Measurements from ENCODE around the gene POLR2L.
A peak's percentile ranks its signal among the peaks of the same experiment; 100 is the strongest.

Gene POLR2L

GRCh38 chr11:810040-810567, 32.2 kb downstream of the POLR2L start:
- DNase-seq (ENCODE audit: low read depth) = no peak

GRCh38 chr11:809287-810039, 32.9 kb downstream of the POLR2L start, which contains the start of gene RPLP2:
Gene RPLP2, plus strand, starts transcription at chr11:809967. Its CDS starts 268 bp downstream, at chr11:810235.
- DNase-seq (ENCODE audit: low read depth) = peak; percentile 96

GRCh38 chr11:808427-809286, 33.7 kb downstream of the POLR2L start:
- no peak for DNase-seq (ENCODE audit: low read depth)

GRCh38 chr11:804599-804964, 37.7 kb downstream of the POLR2L start:
- no peak for DNase-seq (ENCODE audit: low read depth)

DNA sequence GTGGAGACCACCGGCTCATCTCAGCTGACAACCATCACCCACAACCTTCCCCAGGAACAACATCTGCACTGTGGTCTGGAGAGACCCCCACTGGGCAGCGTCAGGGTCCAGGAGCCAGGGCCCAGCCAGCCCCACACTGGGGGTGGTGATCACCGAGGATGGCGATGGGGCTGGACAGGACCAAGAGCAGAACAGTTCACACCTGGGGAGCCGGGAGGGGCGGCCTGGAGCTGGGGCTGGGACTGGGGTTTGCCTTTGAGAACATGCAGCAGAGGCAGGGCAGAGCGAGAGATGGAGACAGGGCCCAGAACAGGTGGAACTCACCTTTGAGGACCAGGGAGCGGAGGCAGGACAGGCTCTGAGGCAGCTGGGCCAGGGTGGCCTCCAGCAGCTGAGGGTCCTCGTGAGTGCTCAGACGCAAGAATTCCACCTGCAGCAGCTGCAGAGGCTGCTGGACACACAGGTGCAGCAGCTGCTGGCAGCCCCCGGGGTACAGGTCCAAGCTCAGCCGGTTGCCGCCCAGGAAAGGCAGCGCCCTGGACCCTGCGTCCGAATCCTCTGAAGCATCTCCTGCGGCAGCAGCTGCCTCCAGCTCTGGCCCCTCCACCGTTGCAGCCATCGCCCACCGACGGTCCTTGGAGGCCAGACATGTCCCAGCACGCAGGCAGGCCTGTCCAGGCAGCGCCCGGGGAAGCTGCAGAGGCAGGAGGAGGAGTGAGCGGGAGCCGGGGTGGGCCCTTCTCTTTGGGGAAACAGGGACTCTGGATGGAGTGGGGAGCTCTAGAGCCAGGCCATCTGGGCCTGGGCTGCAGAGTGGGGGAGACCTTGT, 38.3 kb downstream of the POLR2L start:
- no peak for DNase-seq (ENCODE audit: low read depth)

- no peak for DNase-seq (ENCODE audit: low read depth)
These were observed 38.9 kb downstream of the POLR2L start for GRCh38 chr11:803467-803742.

DNA sequence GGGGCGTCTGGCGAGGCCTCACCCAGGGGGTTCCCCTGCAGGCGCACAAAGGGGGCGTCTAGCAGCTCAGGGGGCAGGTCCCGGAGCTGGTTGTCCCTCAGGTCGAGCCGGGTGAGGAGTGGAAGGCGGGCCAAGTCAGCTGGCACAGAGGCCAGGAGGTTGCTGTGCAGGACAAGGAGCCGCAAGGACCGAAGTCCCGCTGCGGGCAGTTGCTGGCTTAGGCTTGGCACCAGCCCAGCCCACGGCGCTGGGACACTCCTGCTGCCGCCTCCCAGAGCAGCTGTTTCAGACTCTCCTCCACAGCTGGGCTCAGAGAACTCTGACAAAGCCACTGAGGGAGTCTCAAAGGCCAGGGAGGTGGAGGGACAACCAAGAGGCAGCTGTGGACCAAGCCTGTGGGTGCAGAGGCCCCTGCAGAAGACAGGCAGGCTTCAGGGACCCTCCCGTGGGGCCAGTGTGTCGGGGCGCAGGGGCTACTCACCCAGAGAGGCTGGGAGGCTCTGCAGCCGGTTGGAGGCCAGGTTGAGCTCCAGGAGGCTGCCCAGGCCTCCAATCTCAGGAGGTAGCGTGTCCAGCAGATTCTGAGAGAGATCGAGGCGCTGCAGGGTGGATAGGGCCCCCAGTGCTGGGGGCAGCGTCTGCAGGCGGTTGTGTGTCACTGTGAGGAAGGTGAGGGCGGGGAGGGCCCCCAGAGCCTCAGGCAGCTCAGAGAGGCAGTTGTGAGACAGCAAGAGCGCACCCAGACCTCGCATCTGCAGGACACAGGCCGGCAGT, 39.4 kb downstream of the POLR2L start:
- DNase-seq (ENCODE audit: low read depth) = no peak

DNA sequence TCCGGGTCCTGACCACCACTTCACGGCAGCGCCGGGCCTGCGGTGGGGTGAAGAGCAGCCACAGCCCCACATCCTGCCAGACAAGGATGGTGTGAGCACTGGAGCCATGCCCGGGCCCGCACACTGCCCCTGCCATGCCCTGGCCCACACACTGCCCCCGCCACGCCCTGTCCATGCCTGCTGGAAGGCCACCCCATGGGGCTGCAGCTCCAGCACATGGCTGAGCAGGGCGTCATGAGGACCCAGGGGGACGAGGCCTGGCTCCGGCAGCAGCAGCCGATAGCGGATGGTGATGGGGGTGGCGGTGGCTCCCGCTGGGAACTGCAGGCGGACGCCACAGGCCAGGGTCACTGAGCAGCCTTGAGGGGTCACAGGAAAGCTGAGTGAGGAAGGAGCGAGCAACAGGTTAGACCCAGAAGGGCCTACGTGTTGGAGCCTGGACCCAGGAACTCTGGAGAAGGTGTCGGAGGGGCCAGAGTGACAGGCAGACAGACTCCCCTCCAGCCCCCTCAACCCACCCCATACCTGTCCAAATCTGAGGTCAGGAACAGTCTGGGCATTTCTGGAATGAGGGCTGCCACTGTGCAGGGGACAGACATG, 40.2 kb downstream of the POLR2L start:
- no peak for DNase-seq (ENCODE audit: low read depth)

GRCh38 chr11:801097-801780, 41.1 kb downstream of the POLR2L start:
- DNase-seq (ENCODE audit: low read depth) = no peak

DNA sequence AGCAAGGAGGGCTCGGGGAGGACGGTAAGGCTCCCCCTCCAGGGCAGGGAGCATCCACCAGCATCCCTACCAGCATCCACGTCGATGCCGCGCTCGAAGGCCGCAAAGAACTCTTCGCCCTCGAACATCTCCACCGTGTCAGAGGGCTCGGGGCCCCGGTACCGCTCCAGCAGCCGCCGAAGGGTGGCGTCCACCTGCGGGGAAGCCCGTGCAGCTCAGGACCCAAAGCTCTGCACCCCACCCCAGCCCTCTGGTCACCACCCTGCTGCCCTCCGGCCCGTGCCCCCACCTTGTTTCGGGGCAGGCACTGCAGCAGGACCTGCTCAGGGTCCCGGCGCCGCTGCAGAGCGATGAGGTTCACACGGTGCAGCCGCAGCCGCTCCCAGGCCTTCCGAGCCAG, 41.9 kb downstream of the POLR2L start:
- no peak for DNase-seq (ENCODE audit: low read depth)

GRCh38 chr11:799641-800316, 42.5 kb downstream of the POLR2L start:
- no peak for DNase-seq (ENCODE audit: low read depth)

DNA sequence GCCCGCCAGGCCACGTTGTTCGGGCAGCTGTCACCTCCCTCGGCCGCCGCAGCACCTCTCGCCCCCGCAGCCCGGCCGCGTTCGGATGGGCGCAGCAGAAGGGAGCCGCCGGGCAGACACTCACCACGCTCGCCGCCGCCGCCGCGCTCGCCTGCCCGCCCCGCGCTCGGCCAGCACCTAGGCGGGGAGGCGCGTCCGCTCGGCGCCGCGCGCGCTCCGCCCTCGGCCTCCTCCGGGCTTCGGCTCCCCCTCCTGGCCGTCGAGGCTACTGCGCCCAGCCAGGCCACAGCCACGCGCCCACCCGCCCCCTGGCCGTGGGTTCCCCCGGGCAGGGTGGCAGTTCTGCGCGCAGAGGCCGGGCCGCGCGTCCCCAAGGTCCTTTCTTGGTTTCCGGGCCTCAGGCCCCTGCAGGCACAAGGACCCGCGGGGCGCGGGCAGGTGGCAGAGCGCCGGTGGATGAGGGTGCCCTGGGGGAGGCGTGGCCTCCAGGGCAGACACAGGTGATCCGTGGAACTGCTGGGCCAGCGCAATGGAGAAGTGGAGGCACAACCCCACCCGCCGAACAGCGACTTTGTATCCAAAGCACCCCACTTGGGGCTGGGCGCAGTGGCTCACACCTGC, 44.1 kb downstream of the POLR2L start, which contains the start of gene SLC25A22:
Gene SLC25A22, minus strand, starts transcription at position 189 of the 621 bp plus-strand sequence. CDS start 3,275 bp downstream, outside the sequence.
- peak; percentile 76 for DNase-seq (ENCODE audit: low read depth)

GRCh38 chr11:797296-798092, 44.8 kb downstream of the POLR2L start:
- peak; percentile 70 for DNase-seq (ENCODE audit: low read depth)

DNA sequence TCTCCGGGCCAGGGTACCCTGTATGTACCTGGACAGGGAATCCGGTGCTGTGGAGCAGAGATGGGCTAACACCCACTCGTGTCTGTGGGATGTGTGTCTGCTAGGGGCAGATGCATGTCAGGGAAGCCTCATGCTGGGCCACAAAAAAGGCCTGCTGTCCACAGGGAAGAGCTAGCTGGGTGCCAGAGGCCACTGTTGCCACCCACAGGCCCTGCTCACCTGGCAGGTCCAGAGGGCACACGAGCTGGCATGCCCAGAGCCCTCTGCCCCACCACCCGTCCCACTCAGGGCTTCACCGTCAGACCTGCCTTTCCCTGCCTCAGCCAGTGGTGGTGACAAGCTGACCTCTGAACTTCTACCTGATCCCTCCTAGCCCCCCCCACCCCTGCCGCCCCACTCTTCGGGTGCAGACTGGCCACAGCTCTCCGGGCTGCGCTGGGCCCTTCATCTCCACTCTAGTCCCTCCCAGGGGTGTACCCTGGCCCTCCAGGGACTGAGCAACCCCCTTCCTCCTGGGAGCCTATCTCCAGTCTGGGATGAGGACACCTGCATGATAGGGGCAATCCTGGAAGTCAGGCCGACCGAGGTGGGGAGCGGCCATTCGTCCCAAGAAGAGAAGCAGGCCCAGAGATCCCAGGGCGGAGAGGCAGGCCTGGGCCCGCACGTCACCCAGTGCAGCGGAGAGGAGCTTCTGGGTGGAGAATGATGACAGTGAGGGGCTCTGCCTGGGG, 45.6 kb downstream of the POLR2L start:
- no peak for DNase-seq (ENCODE audit: low read depth)

GRCh38 chr11:795634-796564, 46.4 kb downstream of the POLR2L start:
- peak; percentile 70 for DNase-seq (ENCODE audit: low read depth)

DNA sequence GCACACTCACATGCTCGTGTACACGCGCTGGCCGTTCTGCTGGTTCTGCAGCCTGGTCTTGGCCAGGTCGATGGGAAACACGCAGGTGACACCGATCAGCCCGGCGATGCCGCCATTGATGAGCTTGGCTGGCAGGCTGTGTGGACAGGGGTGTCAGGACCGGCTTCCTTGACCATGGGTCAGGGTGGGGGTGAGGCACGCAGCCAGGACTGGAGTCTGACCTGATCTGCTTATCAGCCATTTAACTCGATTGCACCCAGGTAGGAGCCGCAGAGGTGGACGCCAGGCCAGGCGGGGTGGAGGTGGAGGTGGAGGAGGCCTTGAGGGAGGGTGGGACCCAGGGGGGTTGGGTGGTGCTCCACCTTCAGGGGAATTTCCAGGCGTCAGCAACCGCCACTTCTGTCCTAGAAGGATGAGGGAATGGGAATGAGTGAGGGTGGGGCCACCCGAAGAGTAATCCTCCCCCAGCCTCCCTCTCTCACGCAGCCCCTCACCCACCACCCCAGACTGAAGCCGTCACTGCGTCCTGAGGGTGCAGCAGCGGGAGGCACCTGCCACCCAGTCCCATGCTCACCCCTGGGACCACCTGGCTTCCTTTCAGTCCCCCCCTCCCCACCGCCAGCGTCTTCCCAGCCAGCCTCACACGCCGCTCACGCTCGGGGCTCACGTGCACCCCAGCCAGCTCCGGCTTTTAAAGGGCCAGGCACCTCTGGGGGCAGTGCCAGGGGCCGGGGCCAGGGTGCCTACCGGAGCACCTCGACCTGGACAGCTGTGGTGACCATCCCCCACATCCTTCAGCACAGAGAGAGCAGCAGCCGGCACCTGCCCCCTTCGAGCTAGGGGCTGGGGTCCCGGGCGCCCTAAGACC, 47.3 kb downstream of the POLR2L start:
- no peak for DNase-seq (ENCODE audit: low read depth)
